B cell (primary cell): Measurements from ENCODE around the gene PLEK2. TPM values are rescaled to one million over a fixed set of nuclear protein-coding genes. Genes with fewer than 3 reads are reported as not detected.

Experiments
- ATAC-seq: fragments of 200-7000 bp; cut with Tn5 transposase; one replicate; pipeline ENCODE4 v1.10.0; 2021; ENCODE audit warnings: low read depth, mild to moderate bottlenecking, moderate number of reproducible peaks, moderate library complexity
- CTCF ChIA-PET: fragments of 350-600 bp; sonication (Branson Sonifier 250); formaldehyde crosslinking; loops from one replicate; lab custom pipeline; 2021; ENCODE audit warnings: antibody characterized with exemption, inconsistent platforms; lab: Charles Lee
- POLR2A ChIA-PET: fragments of 350-600 bp; sonication (Branson Sonifier 250); formaldehyde crosslinking; loops from one replicate; lab custom pipeline; 2021; ENCODE audit warnings: antibody characterized with exemption; lab: Charles Lee
- DNase-seq: peaks from one replicate; pipeline ENCODE4 v3.0.0; 2013
- H2AFZ ChIP-seq: 2 replicates; pipeline ENCODE4 v1.6.1; 2012; ENCODE audit warnings: mild to moderate bottlenecking, low read depth, low read length; ENCODE audit not compliant: insufficient read depth, poor library complexity, severe bottlenecking
- H3K27ac ChIP-seq, 2 donors: 1 replicate in 1 of 2; 2 replicates in 1 of 2; pipeline ENCODE4 v1.5.1; 2012 to 2013; ENCODE audit warnings: low read length in 2 of 2, mild to moderate bottlenecking in 2 of 2, moderate library complexity in 1 of 2
- H3K27me3 ChIP-seq, 4 experiments: fragments of 200-600 bp in 1 of 4; sonication (generic) in 1 of 4; replicated peaks in 1 of 4; 1 replicate in 2 of 4; 2 replicates in 2 of 4; pipeline versions ENCODE4 v1.6.1 to v1.7.0; 2013 to 2016; ENCODE audit warnings: low read length in 3 of 4, mild to moderate bottlenecking in 2 of 4, mixed read lengths in 1 of 4, moderate library complexity in 1 of 4; ENCODE audit not compliant: insufficient read depth in 4 of 4, control insufficient read depth in 3 of 4; ENCODE audit errors: control extremely low read depth in 1 of 4
- H3K36me3 ChIP-seq, 2 experiments: replicated peaks in 1 of 2; 1 replicate in 1 of 2; 2 replicates in 1 of 2; pipeline versions ENCODE4 v1.6.1 to v1.7.1; 2013; ENCODE audit warnings: low read length in 1 of 2; ENCODE audit not compliant: insufficient read depth in 2 of 2, control insufficient read depth in 1 of 2; ENCODE audit errors: control extremely low read depth in 1 of 2, extremely low read depth in 1 of 2
- H3K4me1 ChIP-seq, 2 donors: fragments of 200-600 bp in 1 of 2; sonication (generic) in 1 of 2; 1 replicate in 1 of 2; 2 replicates in 1 of 2; pipeline versions ENCODE4 v1.5.1 to v1.6.1; 2013 to 2017; ENCODE audit warnings: low read length in 2 of 2; ENCODE audit not compliant: control insufficient read depth in 2 of 2, insufficient read depth in 2 of 2
- H3K4me2 ChIP-seq: replicated peaks from 2 replicates; pipeline ENCODE3; 2012; ENCODE audit warnings: mild to moderate bottlenecking, low read depth, low read length; ENCODE audit not compliant: poor library complexity, severe bottlenecking
- H3K4me3 ChIP-seq, 5 experiments: fragments of 200-600 bp in 1 of 5; sonication (generic) in 1 of 5; 1 replicate in 3 of 5; 2 replicates in 2 of 5; pipeline versions ENCODE4 v1.5.1 to v1.7.0; 2011 to 2016; ENCODE audit warnings: low read length in 4 of 5, mild to moderate bottlenecking in 4 of 5, low read depth in 2 of 5, control low read depth in 1 of 5, moderate library complexity in 1 of 5; ENCODE audit not compliant: insufficient read depth in 1 of 5; ENCODE audit errors: control extremely low read depth in 1 of 5, extremely low read depth in 1 of 5
- H3K79me2 ChIP-seq: fragments of 200-600 bp; sonication (generic); one replicate; pipeline ENCODE4 v1.6.0; 2016; ENCODE audit warnings: low read length; ENCODE audit not compliant: control insufficient read depth, insufficient read depth
- H3K9ac ChIP-seq: fragments of 200-600 bp; sonication (generic); 2 replicates; pipeline ENCODE4 v1.6.1; 2017; ENCODE audit warnings: mild to moderate bottlenecking, low read length, moderate library complexity
- H3K9me3 ChIP-seq, 3 donors: one replicate each; pipeline versions ENCODE4 v1.6.1 to v1.7.1; 2013; ENCODE audit warnings: low read length in 2 of 3; ENCODE audit not compliant: control insufficient read depth in 2 of 3, insufficient read depth in 1 of 3; ENCODE audit errors: control extremely low read depth in 1 of 3
- H4K20me1 ChIP-seq: 2 replicates; pipeline ENCODE4 v1.6.0; 2012; ENCODE audit warnings: mild to moderate bottlenecking, low read length; ENCODE audit not compliant: insufficient read depth, control insufficient read depth, poor library complexity, severe bottlenecking
- H3K27ac Mint-ChIP-seq: one replicate; pipeline ENCODE4 v1.8.0; 2021; ENCODE audit warnings: mixed read lengths
- H3K27me3 Mint-ChIP-seq: one replicate; pipeline ENCODE4 v1.8.0; 2021; ENCODE audit warnings: mixed read lengths
- H3K4me1 Mint-ChIP-seq: one replicate; pipeline ENCODE4 v1.8.0; 2021; ENCODE audit warnings: mixed read lengths
- H3K4me3 Mint-ChIP-seq: one replicate; pipeline ENCODE4 v1.8.0; 2021; ENCODE audit warnings: mixed read lengths
- H3K9me3 Mint-ChIP-seq: one replicate; pipeline ENCODE4 v1.8.0; 2022; ENCODE audit warnings: mixed read lengths; ENCODE audit not compliant: insufficient read depth
- CTCF ChIP-seq: fragments of 200-600 bp; IDR thresholded peaks from one replicate; pipeline ENCODE4 v1.8.0; 2022; ENCODE audit warnings: antibody characterized with exemption, mild to moderate bottlenecking
- EZH2 ChIP-seq: IDR thresholded peaks from 2 replicates; pipeline ENCODE4 v1.6.1; 2012; ENCODE audit warnings: borderline replicate concordance, low read depth, mild to moderate bottlenecking, moderate library complexity, low read length; ENCODE audit not compliant: insufficient read depth, poor library complexity, severe bottlenecking
- WGBS: methylation state at CpG from one replicate; pipeline ENCODE4 v1.1.5; 2013; ENCODE audit warnings: missing lambda C conversion rate; ENCODE audit not compliant: insufficient coverage; 5-methylcytosine and 5-hydroxymethylcytosine counted together
- intact Hi-C: fragments of 100-400 bp; cut with micrococcal nuclease; formaldehyde crosslinking; loops from one replicate; pipeline ENCODE4 v1.10.0; 2022
- polyA plus RNA-seq: library from polyadenylated mRNA; depleted of rRNA; stranded (reverse); fragments of >200 nt; gene quantifications from 2 replicates; pipeline ENCODE4 v1.2.3, GENCODE V29; 2012
- total RNA-seq, 2 donors: library from RNA; stranded (reverse); fragments of 120-200 nt in 1 of 2; gene quantifications; 1 replicate in 1 of 2; 2 replicates in 1 of 2; pipeline versions ENCODE4 v1.2.3 to v1.2.4, GENCODE V29; 2013 to 2022

The PLEK2 gene
- total and polyA plus RNA-seq, 2 donors (not counting 1 experiment from before 2014, with no cell fraction given) = not detected

- Histone ChIP-seq H3K4me1 (no peaks in the 10 kb centered on the region), H4K20me1 (no peaks in the 10 kb centered on the region), H3K79me2 (no peaks in the 10 kb centered on the region), H3K4me3 (no peak overlapping the region), H3K4me2 (no peak overlapping the region), H3K27ac (no peak overlapping the region), H2AFZ (no peak overlapping the region), H3K27me3 (no peaks in the 10 kb centered on the region), H3K9ac (no peak overlapping the region), H3K36me3 (peaks cover 0 to 3% of the 10 kb centered on the region in 2 experiments), H3K9me3 (no peaks in the 10 kb centered on the region)
- DNase-seq (no peak), ATAC-seq (no peak)
- no peak for TF ChIP-seq EZH2
- no peak for TF ChIP-seq CTCF
- Mint-ChIP-seq H3K27ac (no peak overlapping the region), H3K4me1 (no peaks in the 10 kb centered on the region), H3K9me3 (no peaks in the 10 kb centered on the region), H3K4me3 (no peak overlapping the region), H3K27me3 (peaks cover 3% of the 10 kb centered on the region)
- POLR2A ChIA-PET = no interaction called here
- intact Hi-C loops = no loop called here
- 86% methylated on average over 1 of the region's 1 CpG for WGBS
- CTCF ChIA-PET = no interaction called here
Observed at GRCh38 chr14:67389811-67390534, 22.0 kb downstream of the PLEK2 start.

- intact Hi-C loops = no loop called here
Observed at GRCh38 chr14:67389275-67389674, 22.7 kb downstream of the PLEK2 start.

More at GRCh38 chr14:67389275-67389674, 22.7 kb downstream of the PLEK2 start:
- H3K27me3 Mint-ChIP-seq = peaks cover 3% of the 10 kb centered on the region
- no peaks in the 10 kb centered on the region for H4K20me1 ChIP-seq
- H3K27ac Mint-ChIP-seq = no peak overlapping the region
- no peak overlapping the region for H3K4me2 ChIP-seq
- no peaks in the 10 kb centered on the region for H3K79me2 ChIP-seq
- TF ChIP-seq EZH2 (no peak), CTCF (no peak)
- H3K4me1 Mint-ChIP-seq = no peaks in the 10 kb centered on the region
- ATAC-seq (no peak), DNase-seq (no peak)
- H3K9ac ChIP-seq = no peak overlapping the region
- H3K27me3 ChIP-seq = no peaks in the 10 kb centered on the region
- ChIA-PET POLR2A (no interaction called here), CTCF (no interaction called here)
- H3K4me3 Mint-ChIP-seq = no peak overlapping the region
- H3K36me3 ChIP-seq = peaks cover 0 to 10% of the 10 kb centered on the region in 2 experiments
- H3K9me3 Mint-ChIP-seq = no peaks in the 10 kb centered on the region
- H3K9me3 ChIP-seq = no peaks in the 10 kb centered on the region
- H3K27ac ChIP-seq = no peak overlapping the region
- H3K4me3 ChIP-seq = no peak overlapping the region
- H3K4me1 ChIP-seq = no peaks in the 10 kb centered on the region
- no peak overlapping the region for H2AFZ ChIP-seq
- 89% methylated on average over 1 of the region's 3 CpGs for WGBS
